IMR-90 (cell line): ENCODE results near the gene TMEM145. TPM values are rescaled to one million over a fixed set of nuclear protein-coding genes. Genes with fewer than 3 reads are reported as not detected.

ENCODE experiments used
- ATAC-seq: fragments of 200-7000 bp; cut with Tn5 transposase; 2 replicates; pipeline ENCODE4 v1.9.1; 2020; ENCODE audit warnings: low read depth, mild to moderate bottlenecking, moderate library complexity
- BruUV-seq: library from RNA; stranded (reverse); fragments of 400-500 nt; replicated peaks from 2 replicates; lab custom pipeline; 2021; lab: Mats Ljungman, UMichigan
- CTCF ChIA-PET: fragments of 300-600 bp; formaldehyde crosslinking; extraction: SDS; loops from one replicate; lab custom pipeline; 2021; ENCODE audit warnings: antibody characterized with exemption; lab: Yijun Ruan, JAX
- POLR2A ChIA-PET: fragments of 300-600 bp; sonication (Branson Sonifier 250); formaldehyde crosslinking; loops from one replicate; lab custom pipeline; 2022; ENCODE audit warnings: antibody characterized with exemption; ENCODE audit not compliant: unreplicated experiment; lab: Charles Lee
- DNase-seq: peaks from one replicate; pipeline ENCODE4 v3.0.0; 2013
- H2AFZ ChIP-seq: replicated peaks from 2 replicates; pipeline ENCODE3; 2013; ENCODE audit warnings: low read length, mild to moderate bottlenecking; ENCODE audit not compliant: poor library complexity
- H2AK5ac ChIP-seq: 2 replicates; pipeline ENCODE4 v1.6.1; 2013; ENCODE audit warnings: low read depth, low read length, inconsistent platforms
- H2AK9ac ChIP-seq: replicated peaks from 2 replicates; pipeline ENCODE3; 2013; ENCODE audit warnings: mild to moderate bottlenecking, low read depth, low read length, moderate library complexity; ENCODE audit not compliant: poor library complexity
- H2BK120ac ChIP-seq: 2 replicates; pipeline ENCODE4 v1.6.1; 2013; ENCODE audit warnings: low read depth, low read length, inconsistent platforms
- H2BK15ac ChIP-seq: 3 replicates; pipeline ENCODE4 v1.6.1; 2013; ENCODE audit warnings: low read depth, low read length, inconsistent platforms
- H2BK20ac ChIP-seq: 2 replicates; pipeline ENCODE4 v1.6.1; 2013; ENCODE audit warnings: low read depth, mild to moderate bottlenecking, inconsistent platforms, low read length, moderate library complexity
- H2BK5ac ChIP-seq: 2 replicates; pipeline ENCODE4 v1.6.1; 2013; ENCODE audit warnings: mild to moderate bottlenecking, low read depth, low read length, inconsistent platforms; ENCODE audit not compliant: poor library complexity, severe bottlenecking
- H3K14ac ChIP-seq: replicated peaks from 2 replicates; pipeline ENCODE4 v1.6.1; 2013; ENCODE audit warnings: low read depth, low read length, inconsistent platforms
- H3K18ac ChIP-seq: 2 replicates; pipeline ENCODE4 v1.6.1; 2013; ENCODE audit warnings: low read depth, low read length, control low read depth
- H3K23ac ChIP-seq: 2 replicates; pipeline ENCODE4 v1.6.1; 2013; ENCODE audit warnings: low read depth, low read length, inconsistent platforms
- H3K27ac ChIP-seq: 2 replicates; pipeline ENCODE4 v1.5.1; 2013; ENCODE audit warnings: mild to moderate bottlenecking, control low read depth, low read length; ENCODE audit not compliant: insufficient read depth
- H3K27me3 ChIP-seq: 2 replicates; pipeline ENCODE4 v1.6.1; 2013; ENCODE audit warnings: low read length; ENCODE audit not compliant: control insufficient read depth, insufficient read depth
- H3K36me3 ChIP-seq: 2 replicates; pipeline ENCODE4 v1.6.1; 2013; ENCODE audit warnings: low read length, mixed read lengths; ENCODE audit not compliant: control insufficient read depth, insufficient read depth
- H3K4ac ChIP-seq: 2 replicates; pipeline ENCODE4 v1.6.1; 2013; ENCODE audit warnings: low read depth, low read length, inconsistent platforms
- H3K4me1 ChIP-seq: 2 replicates; pipeline ENCODE4 v1.6.1; 2013; ENCODE audit warnings: low read length, mixed read lengths; ENCODE audit not compliant: control insufficient read depth, insufficient read depth
- H3K4me2 ChIP-seq: 2 replicates; pipeline ENCODE4 v1.6.1; 2013; ENCODE audit warnings: low read depth, mild to moderate bottlenecking, control low read depth, low read length, moderate library complexity
- H3K4me3 ChIP-seq: 2 replicates; pipeline ENCODE4 v1.5.1; 2013; ENCODE audit warnings: low read depth, mild to moderate bottlenecking, control low read depth, low read length, moderate library complexity; ENCODE audit not compliant: insufficient read depth
- H3K56ac ChIP-seq: 2 replicates; pipeline ENCODE4 v1.6.1; 2013; ENCODE audit warnings: low read length, inconsistent platforms; ENCODE audit not compliant: insufficient read depth; ENCODE audit errors: extremely low read depth
- H3K79me1 ChIP-seq, 2 experiments: 2 replicates each; pipeline ENCODE4 v1.6.1; 2013; ENCODE audit warnings: low read length in 2 of 2, inconsistent platforms in 1 of 2, low read depth in 1 of 2
- H3K9ac ChIP-seq: 2 replicates; pipeline ENCODE4 v1.6.1; 2013; ENCODE audit warnings: low read depth, low read length, control low read depth
- H3K9me1 ChIP-seq: 2 replicates; pipeline ENCODE4 v1.6.1; 2013; ENCODE audit warnings: low read length, inconsistent platforms; ENCODE audit not compliant: insufficient read depth
- H3K9me3 ChIP-seq: 2 replicates; pipeline ENCODE4 v1.6.1; 2013; ENCODE audit warnings: low read length; ENCODE audit not compliant: control insufficient read depth, insufficient read depth
- H4K20me1 ChIP-seq: 2 replicates; pipeline ENCODE4 v1.6.1; 2013; ENCODE audit warnings: low read length, inconsistent platforms; ENCODE audit not compliant: insufficient read depth
- H4K5ac ChIP-seq: 2 replicates; pipeline ENCODE4 v1.6.1; 2013; ENCODE audit warnings: mild to moderate bottlenecking, low read depth, low read length, control low read depth
- H4K8ac ChIP-seq, 2 experiments: 2 replicates each; pipeline ENCODE4 v1.6.1; 2013; ENCODE audit warnings: low read depth in 2 of 2, low read length in 2 of 2, control low read depth in 1 of 2, inconsistent platforms in 1 of 2
- H4K91ac ChIP-seq: 2 replicates; pipeline ENCODE4 v1.6.1; 2013; ENCODE audit warnings: low read depth, low read length, inconsistent platforms; ENCODE audit not compliant: insufficient read depth
- BHLHE40 ChIP-seq: fragments of 150-350 bp; IDR thresholded peaks from 2 replicates; pipeline ENCODE4 v1.6.1; 2016; ENCODE audit warnings: mild to moderate bottlenecking, low read depth, low read length
- CEBPB ChIP-seq: IDR thresholded peaks from 2 replicates; pipeline ENCODE4 v1.6.1; 2012; ENCODE audit warnings: low read depth, low read length, improper control_type of control experiment
- CHD1 ChIP-seq: IDR thresholded peaks from 2 replicates; pipeline ENCODE4 v1.6.1; 2012; ENCODE audit warnings: low read depth, low read length, improper control_type of control experiment
- ELK1 ChIP-seq: fragments of 150-350 bp; IDR thresholded peaks from 2 replicates; pipeline ENCODE4 v1.6.1; 2016; ENCODE audit warnings: low read depth, mild to moderate bottlenecking, low read length, moderate library complexity, borderline replicate concordance
- FOS ChIP-seq: fragments of 150-350 bp; IDR thresholded peaks from 2 replicates; pipeline ENCODE4 v1.6.1; 2016; ENCODE audit warnings: low read depth, low read length
- MAFK ChIP-seq: IDR thresholded peaks from 2 replicates; pipeline ENCODE4 v1.6.1; 2012; ENCODE audit warnings: low read depth, low read length, improper control_type of control experiment
- MAZ ChIP-seq: IDR thresholded peaks from 2 replicates; pipeline ENCODE4 v1.6.1; 2012; ENCODE audit warnings: low read depth, mild to moderate bottlenecking, low read length, improper control_type of control experiment, moderate library complexity, borderline replicate concordance
- MXI1 ChIP-seq: IDR thresholded peaks from 2 replicates; pipeline ENCODE4 v1.6.1; 2012; ENCODE audit warnings: low read depth, mild to moderate bottlenecking, low read length, moderate library complexity, borderline replicate concordance
- POLR2A ChIP-seq: IDR thresholded peaks from 2 replicates; pipeline ENCODE4 v1.6.1; 2012; ENCODE audit warnings: mild to moderate bottlenecking, low read depth, low read length
- RAD21 ChIP-seq: IDR thresholded peaks from 2 replicates; pipeline ENCODE4 v1.6.1; 2012; ENCODE audit warnings: low read length, improper control_type of control experiment
- RCOR1 ChIP-seq: IDR thresholded peaks from 2 replicates; pipeline ENCODE4 v1.6.1; 2012; ENCODE audit warnings: mild to moderate bottlenecking, low read length, improper control_type of control experiment; ENCODE audit not compliant: insufficient replicate concordance
- RFX5 ChIP-seq: IDR thresholded peaks from 2 replicates; pipeline ENCODE4 v1.8.0; 2012; ENCODE audit warnings: low read depth, mild to moderate bottlenecking, low read length, moderate library complexity
- SMC3 ChIP-seq: fragments of 150-350 bp; IDR thresholded peaks from 2 replicates; pipeline ENCODE4 v1.6.1; 2016; ENCODE audit warnings: low read depth, mild to moderate bottlenecking, antibody characterized with exemption, low read length, moderate library complexity
- USF2 ChIP-seq: fragments of 150-350 bp; IDR thresholded peaks from 2 replicates; pipeline ENCODE4 v1.6.1; 2017; ENCODE audit warnings: mild to moderate bottlenecking, antibody characterized with exemption, low read length, low read depth
- WGBS, 2 experiments: methylation state at CpG; one replicate each; pipeline versions ENCODE4 v1.1.5 to v1.1.7; 2013; ENCODE audit warnings: missing lambda C conversion rate in 2 of 2; ENCODE audit not compliant: insufficient read length in 1 of 2; ENCODE audit errors: extremely low coverage in 2 of 2; 5-methylcytosine and 5-hydroxymethylcytosine counted together
- dilution Hi-C: fragments of 300-500 bp; cut with HindIII; formaldehyde crosslinking; loops from one replicate; pipeline ENCODE4 v1.14.3; 2018; ENCODE audit warnings: low sequenced_read_pairs; ENCODE audit not compliant: unreplicated experiment
- in situ Hi-C: fragments of 300-500 bp; cut with MboI; formaldehyde crosslinking; loops from 3 replicates; pipeline ENCODE4 v1.14.3; 2019; ENCODE audit warnings: low sequenced_read_pairs, inconsistent platforms, mixed read lengths
- intact Hi-C: fragments of 100-400 bp; cut with micrococcal nuclease; formaldehyde crosslinking; loops from 2 replicates; pipeline ENCODE4 v1.10.0; 2022
- polyA plus RNA-seq, 3 experiments: library from polyadenylated mRNA; depleted of rRNA; stranded (reverse); fragments of >200 nt; gene quantifications; 2 replicates each; pipeline ENCODE4 v1.2.3, GENCODE V29; 2012; ENCODE audit warnings: low replicate concordance in 1 of 3
- total RNA-seq: library from RNA; depleted of rRNA; stranded (reverse); fragments of >200 nt; gene quantifications from 2 replicates; pipeline ENCODE4 v1.2.3, GENCODE V29; 2012

TMEM145 gene
- total and polyA plus RNA-seq, 2 of the 4 experiments (the other 2 are of a cell fraction), result under 0.01 to 0.41 TPM

- no peak overlapping the region for H3K18ac ChIP-seq
- no peak overlapping the region for H4K91ac ChIP-seq
- no peak overlapping the region for H3K9ac ChIP-seq
- H2BK20ac ChIP-seq, result no peak overlapping the region
- H3K23ac ChIP-seq, result no peak overlapping the region
- no peak overlapping the region for H2BK15ac ChIP-seq
- H2BK120ac ChIP-seq, result no peak overlapping the region
- peaks cover 30 to 43% of the 10 kb centered on the region in 2 experiments for H3K79me1 ChIP-seq
- no peak overlapping the region for H4K5ac ChIP-seq
- in situ Hi-C loops, result no loop called here
- no peak overlapping the region for H3K4me2 ChIP-seq
- 100% methylated on average over 1 of the region's 10 CpGs; no CpG with 5 or more reads in 1 of the 2 experiments for WGBS, 2 experiments
- H4K20me1 ChIP-seq, result peaks cover 31% of the 10 kb centered on the region
- H3K4ac ChIP-seq, result no peak overlapping the region
- H3K9me3 ChIP-seq, result no peaks in the 10 kb centered on the region
- ChIA-PET POLR2A (interaction anchor here (0.6 kb wide), 1 partner anchor 15 kb away, joined by 3 read pairs; the partner anchor contains the start of gene PAFAH1B3), CTCF (no interaction called here)
- H2AK5ac ChIP-seq, result no peak overlapping the region
- no peak overlapping the region for H2AK9ac ChIP-seq
- H3K56ac ChIP-seq, result no peak overlapping the region
- peaks cover 23% of the 10 kb centered on the region for H3K4me1 ChIP-seq
- BruUV-seq, result no TSS peak
- intact Hi-C loops, result no loop called here
- ATAC-seq (no peak), DNase-seq (no peak)
- dilution Hi-C loops, result no loop called here
- TF ChIP-seq POLR2A (no peak), USF2 (no peak), MAFK (no peak), CHD1 (no peak), FOS (no peak), MAZ (no peak), RAD21 (no peak), RFX5 (no peak), RCOR1 (no peak), ELK1 (no peak), CEBPB (no peak), MXI1 (no peak), BHLHE40 (no peak), SMC3 (no peak)
- H4K8ac ChIP-seq, result no peak overlapping the region
- no peak overlapping the region for H3K4me3 ChIP-seq
- H3K27ac ChIP-seq, result no peak overlapping the region
- H2AFZ ChIP-seq, result no peak overlapping the region
- H3K27me3 ChIP-seq, result no peaks in the 10 kb centered on the region
- peaks cover 56% of the 10 kb centered on the region for H3K36me3 ChIP-seq
- H3K14ac ChIP-seq, result no peak overlapping the region
- peaks cover 14% of the 10 kb centered on the region for H3K9me1 ChIP-seq
- no peak overlapping the region for H2BK5ac ChIP-seq
Observed at GRCh38 chr19:42287827-42288107, 25.3 kb upstream of the TMEM145 start.
